ENCODE results near the gene SELENOW. TPM values are rescaled to one million over a fixed set of nuclear protein-coding genes. Genes with fewer than 3 reads are reported as not detected.

Gene SELENOW
- total RNA-seq, 1 donor from 2014 or later, result 204 TPM

DNA sequence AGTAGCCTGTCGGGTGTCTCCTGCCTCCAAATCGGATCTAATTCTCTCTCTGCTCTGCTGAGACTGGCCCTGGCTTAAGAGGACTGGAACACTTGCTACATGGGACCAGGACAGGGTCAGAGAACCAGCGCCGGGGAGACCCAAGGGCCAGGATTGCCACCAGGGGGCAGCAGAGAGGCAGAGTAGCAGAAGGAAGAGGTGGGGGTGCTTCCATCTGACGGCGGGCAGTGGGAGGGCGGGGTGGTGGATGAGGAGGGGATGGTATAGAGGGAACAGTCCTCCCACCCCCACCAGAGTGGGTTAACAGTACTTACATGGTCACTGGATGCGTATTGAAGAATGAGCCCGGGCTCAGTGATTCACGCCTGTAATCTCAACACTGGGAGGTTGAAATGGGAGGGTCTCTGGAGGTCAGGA, 11.9 kb downstream of the SELENOW start:
- Mint-ChIP-seq H3K27ac (ENCODE audit: unreplicated experiment) (no peak overlapping the region), H3K4me3 (ENCODE audit: unreplicated experiment) (no peak overlapping the region), H3K36me3 (ENCODE audit: unreplicated experiment) (no peaks in the 10 kb centered on the region), H3K9me3 (ENCODE audit: unreplicated experiment) (no peaks in the 10 kb centered on the region), H3K4me1 (ENCODE audit: unreplicated experiment) (peaks cover 7% of the 10 kb centered on the region), H3K27me3 (ENCODE audit: unreplicated experiment) (peaks cover under 1% of the 10 kb centered on the region)
- DNase-seq (ENCODE audit: extremely low spot score, unreplicated experiment), result peak; percentile 94
- TF ChIP-seq CTCF (IDR thresholded peaks at IDR 0.05), result peak; percentile 82

GRCh38 chr19:47792616-47793015, 14.1 kb downstream of the SELENOW start:
- peaks cover 3% of the 10 kb centered on the region for H3K27me3 Mint-ChIP-seq (ENCODE audit: unreplicated experiment)
- H3K4me3 Mint-ChIP-seq (ENCODE audit: unreplicated experiment), result no peak overlapping the region
- no peak for TF ChIP-seq CTCF (IDR thresholded peaks at IDR 0.05)
- no peak for DNase-seq (ENCODE audit: extremely low spot score, unreplicated experiment)
- peaks cover 7% of the 10 kb centered on the region for H3K4me1 Mint-ChIP-seq (ENCODE audit: unreplicated experiment)
- H3K27ac Mint-ChIP-seq (ENCODE audit: unreplicated experiment), result no peak overlapping the region
- H3K9me3 Mint-ChIP-seq (ENCODE audit: unreplicated experiment), result no peaks in the 10 kb centered on the region
- no peaks in the 10 kb centered on the region for H3K36me3 Mint-ChIP-seq (ENCODE audit: unreplicated experiment)

DNA sequence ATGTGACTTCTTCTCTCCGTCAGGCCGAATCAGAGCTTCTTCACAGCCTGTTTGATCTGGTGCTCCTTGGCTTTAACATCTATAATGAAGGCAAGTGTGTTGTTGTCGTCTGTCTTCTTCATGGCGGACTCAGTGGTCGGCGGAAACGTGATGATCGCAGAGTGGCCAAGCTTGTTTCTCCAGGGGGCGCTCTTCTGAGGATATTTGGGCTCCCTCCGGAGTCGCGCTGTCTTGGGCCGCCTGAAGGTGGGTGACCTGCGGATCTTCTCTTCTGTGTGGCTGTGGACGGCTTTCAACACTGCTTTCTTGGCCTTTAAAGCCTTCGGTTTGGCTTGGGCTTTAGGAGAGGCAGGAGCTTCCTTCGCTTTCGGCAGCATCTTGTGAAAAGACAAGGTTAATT, 16.0 kb downstream of the SELENOW start:
- no peaks in the 10 kb centered on the region for H3K36me3 Mint-ChIP-seq (ENCODE audit: unreplicated experiment)
- H3K9me3 Mint-ChIP-seq (ENCODE audit: unreplicated experiment), result no peaks in the 10 kb centered on the region
- no peak for DNase-seq (ENCODE audit: extremely low spot score, unreplicated experiment)
- H3K4me1 Mint-ChIP-seq (ENCODE audit: unreplicated experiment), result peaks cover 1% of the 10 kb centered on the region
- peaks cover 13% of the 10 kb centered on the region for H3K27me3 Mint-ChIP-seq (ENCODE audit: unreplicated experiment)
- H3K4me3 Mint-ChIP-seq (ENCODE audit: unreplicated experiment), result no peak overlapping the region
- no peak overlapping the region for H3K27ac Mint-ChIP-seq (ENCODE audit: unreplicated experiment)
- no peak for TF ChIP-seq CTCF (IDR thresholded peaks at IDR 0.05)

- no peak for DNase-seq (ENCODE audit: extremely low spot score, unreplicated experiment)
- peaks cover 13% of the 10 kb centered on the region for H3K27me3 Mint-ChIP-seq (ENCODE audit: unreplicated experiment)
- H3K27ac Mint-ChIP-seq (ENCODE audit: unreplicated experiment), result no peak overlapping the region
- no peaks in the 10 kb centered on the region for H3K9me3 Mint-ChIP-seq (ENCODE audit: unreplicated experiment)
- no peaks in the 10 kb centered on the region for H3K4me1 Mint-ChIP-seq (ENCODE audit: unreplicated experiment)
- no peak overlapping the region for H3K4me3 Mint-ChIP-seq (ENCODE audit: unreplicated experiment)
- H3K36me3 Mint-ChIP-seq (ENCODE audit: unreplicated experiment), result no peaks in the 10 kb centered on the region
- TF ChIP-seq CTCF (IDR thresholded peaks at IDR 0.05), result no peak
Observed at GRCh38 chr19:47796785-47797184, 18.3 kb downstream of the SELENOW start.

GRCh38 chr19:47797996-47798903, 19.7 kb downstream of the SELENOW start:
- no peaks in the 10 kb centered on the region for H3K9me3 Mint-ChIP-seq (ENCODE audit: unreplicated experiment)
- no peak for TF ChIP-seq CTCF (IDR thresholded peaks at IDR 0.05)
- no peaks in the 10 kb centered on the region for H3K36me3 Mint-ChIP-seq (ENCODE audit: unreplicated experiment)
- no peak for DNase-seq (ENCODE audit: extremely low spot score, unreplicated experiment)
- H3K4me3 Mint-ChIP-seq (ENCODE audit: unreplicated experiment), result no peak overlapping the region
- H3K27me3 Mint-ChIP-seq (ENCODE audit: unreplicated experiment), result peaks cover 13% of the 10 kb centered on the region
- H3K27ac Mint-ChIP-seq (ENCODE audit: unreplicated experiment), result no peak overlapping the region
- H3K4me1 Mint-ChIP-seq (ENCODE audit: unreplicated experiment), result no peaks in the 10 kb centered on the region

Measured in osteocyte (in vitro differentiated cells).